ENCODE results near the gene TCFL5. TPM values are rescaled to one million over a fixed set of nuclear protein-coding genes. Genes with fewer than 3 reads are reported as not detected.
A peak's percentile ranks its signal among the peaks of the same experiment; 100 is the strongest.

Gene TCFL5
- total RNA-seq, 1 experiment from 2014 or later: 29.3 TPM

- no peaks in the 10 kb centered on the region for H3K79me2 ChIP-seq (ENCODE audit: low read depth)
- no peak overlapping the region for H3K4me3 ChIP-seq
- no peak overlapping the region for H3K4me2 ChIP-seq
- H4K20me1 ChIP-seq (ENCODE audit: insufficient read depth): no peaks in the 10 kb centered on the region
- TF ChIP-seq CTCF (conservative IDR thresholded peaks at IDR 0.05): no peak
- no peak for TF ChIP-seq EZH2 (IDR thresholded peaks at IDR 0.05; ENCODE audit: low read depth)
- H3K4me1 ChIP-seq (replicated peaks; ENCODE audit: insufficient read depth): peaks cover 33% of the 10 kb centered on the region
- intact Hi-C loops (cut with micrococcal nuclease; ENCODE audit: unreplicated experiment): no loop called here
- peaks cover 19% of the 10 kb centered on the region; the same call in 1 of the 2 replicates for H3F3A ChIP-seq (ENCODE audit: insufficient read depth, low read depth)
- DNase-seq: no peak
- H3K36me3 ChIP-seq (ENCODE audit: low read depth): no peaks in the 10 kb centered on the region
- no peak overlapping the region for H2AFZ ChIP-seq
- ChIA-PET CTCF (interaction anchor here (0.6 kb wide), 1 partner anchor 19 kb away, joined by 3 read pairs; no protein-coding TSS in a partner anchor), POLR2A (ENCODE audit: unreplicated experiment) (no interaction called here)
- BruUV-seq (replicated peaks): no TSS peak
- no peak overlapping the region for H3K27ac ChIP-seq
- H3K9me3 ChIP-seq (ENCODE audit: insufficient read depth, low read depth): no peaks in the 10 kb centered on the region
- H3K9me2 ChIP-seq (ENCODE audit: insufficient read depth): no peaks in the 10 kb centered on the region
- H3K27me3 ChIP-seq (ENCODE audit: insufficient read depth, low read depth): no peaks in the 10 kb centered on the region
These were observed 31.4 kb downstream of the TCFL5 start for GRCh38 chr20:62830251-62830650.

- no peak overlapping the region for H3K4me2 ChIP-seq
- no peaks in the 10 kb centered on the region for H3K36me3 ChIP-seq (ENCODE audit: low read depth)
- no peaks in the 10 kb centered on the region for H4K20me1 ChIP-seq (ENCODE audit: insufficient read depth)
- H3K4me1 ChIP-seq (replicated peaks; ENCODE audit: insufficient read depth): peaks cover 36% of the 10 kb centered on the region
- H3K9me3 ChIP-seq (ENCODE audit: insufficient read depth, low read depth): no peaks in the 10 kb centered on the region
- no peak for DNase-seq
- no peak overlapping the region for H3K4me3 ChIP-seq
- H3K27ac ChIP-seq: no peak overlapping the region
- intact Hi-C loops (cut with micrococcal nuclease; ENCODE audit: unreplicated experiment): no loop called here
- H3K9me2 ChIP-seq (ENCODE audit: insufficient read depth): no peaks in the 10 kb centered on the region
- H3K27me3 ChIP-seq (ENCODE audit: insufficient read depth, low read depth): no peaks in the 10 kb centered on the region
- no TSS peak for BruUV-seq (replicated peaks)
- H2AFZ ChIP-seq: no peak overlapping the region
- CTCF ChIA-PET: no interaction called here
- TF ChIP-seq EZH2 (IDR thresholded peaks at IDR 0.05; ENCODE audit: low read depth) (no peak), CTCF (conservative IDR thresholded peaks at IDR 0.05) (no peak)
- POLR2A ChIA-PET (ENCODE audit: unreplicated experiment): no interaction called here
- no peaks in the 10 kb centered on the region for H3K79me2 ChIP-seq (ENCODE audit: low read depth)
- peaks cover 19% of the 10 kb centered on the region; the same call in 1 of the 2 replicates for H3F3A ChIP-seq (ENCODE audit: insufficient read depth, low read depth)
These were observed 32.1 kb downstream of the TCFL5 start for GRCh38 chr20:62829231-62830230.

- H3K4me1 ChIP-seq (replicated peaks; ENCODE audit: insufficient read depth): peaks cover 33% of the 10 kb centered on the region
- BruUV-seq (replicated peaks): no TSS peak
- no peaks in the 10 kb centered on the region for H4K20me1 ChIP-seq (ENCODE audit: insufficient read depth)
- H3K9me2 ChIP-seq (ENCODE audit: insufficient read depth): no peaks in the 10 kb centered on the region
- H3K79me2 ChIP-seq (ENCODE audit: low read depth): no peaks in the 10 kb centered on the region
- no peaks in the 10 kb centered on the region for H3K36me3 ChIP-seq (ENCODE audit: low read depth)
- no peak overlapping the region for H3K27ac ChIP-seq
- no peak overlapping the region for H2AFZ ChIP-seq
- H3K4me3 ChIP-seq: no peak overlapping the region
- H3K27me3 ChIP-seq (ENCODE audit: insufficient read depth, low read depth): no peaks in the 10 kb centered on the region
- H3K4me2 ChIP-seq: no peak overlapping the region
- DNase-seq: peak in 1 of 2 experiments; percentile 26
- peaks cover 19% of the 10 kb centered on the region; the same call in 1 of the 2 replicates for H3F3A ChIP-seq (ENCODE audit: insufficient read depth, low read depth)
- POLR2A ChIA-PET (ENCODE audit: unreplicated experiment): no interaction called here
- H3K9me3 ChIP-seq (ENCODE audit: insufficient read depth, low read depth): no peaks in the 10 kb centered on the region
- TF ChIP-seq EZH2 (IDR thresholded peaks at IDR 0.05; ENCODE audit: low read depth) (no peak), CTCF (conservative IDR thresholded peaks at IDR 0.05) (no peak)
- intact Hi-C loops (cut with micrococcal nuclease; ENCODE audit: unreplicated experiment): no loop called here
- CTCF ChIA-PET: no interaction called here
These were observed 33.0 kb downstream of the TCFL5 start for GRCh38 chr20:62828511-62829230.
